ENCODE results near the gene DPM3. TPM values are rescaled to one million over a fixed set of nuclear protein-coding genes. Genes with fewer than 3 reads are reported as not detected.
A peak's percentile ranks its signal among the peaks of the same experiment; 100 is the strongest.

The DPM3 gene
- total and polyA plus RNA-seq, 2 of the 13 experiments (the other 11 are each of a cell fraction or from before 2014, with no cell fraction given), result 23.2 to 53.4 TPM

DNA sequence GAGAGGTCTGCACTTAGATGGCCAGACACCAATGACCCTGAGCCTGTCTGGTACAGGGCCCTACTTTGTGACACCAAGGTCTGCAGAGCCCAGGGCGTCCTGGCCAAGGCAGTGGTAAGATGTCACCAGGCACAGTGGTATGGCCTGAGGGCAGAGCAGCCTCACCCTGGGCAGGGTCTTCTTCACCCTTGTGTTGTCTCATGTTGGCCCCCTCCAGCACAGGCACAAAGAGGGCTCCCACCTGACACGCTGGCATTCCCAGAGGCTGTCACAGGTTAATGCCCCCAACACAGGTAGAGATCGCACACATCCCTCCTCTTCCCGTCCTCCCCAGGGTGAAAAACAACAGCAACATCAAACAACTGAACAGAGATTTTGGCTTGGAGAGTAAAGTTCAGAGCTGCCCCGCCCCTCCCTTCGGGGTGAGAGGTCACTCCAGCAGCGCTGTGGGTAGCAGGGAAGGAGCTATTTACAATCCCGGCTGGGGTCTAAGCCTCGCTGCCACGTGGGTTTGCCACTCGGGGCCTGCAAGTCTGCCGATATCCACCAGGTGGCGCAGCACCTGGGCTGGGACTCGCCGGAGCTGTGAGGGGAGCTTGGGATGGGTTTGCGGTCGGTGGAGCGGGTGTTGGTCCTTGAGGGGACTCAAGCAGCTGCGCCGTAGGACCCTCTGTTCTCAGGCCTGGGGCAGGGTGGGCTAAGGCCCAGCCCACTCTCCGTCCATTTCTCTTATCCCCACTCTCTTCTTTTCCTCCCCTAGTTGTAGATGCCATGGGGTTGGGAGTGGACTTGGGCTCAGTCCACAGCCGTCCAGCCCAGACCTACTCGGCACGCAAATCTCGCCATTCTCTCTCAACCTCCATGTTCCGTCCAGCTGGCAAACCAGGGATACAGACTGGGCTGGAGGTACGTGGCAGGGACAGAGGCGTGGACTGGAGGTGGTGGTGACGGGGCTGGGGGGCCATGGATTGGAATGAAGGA lies 49.0 kb downstream of the DPM3 start (continued):
- TF ChIP-seq AHR (CRISPR knock-in tag; IDR thresholded peaks at IDR 0.05) (0 out of 2 replicates have a peak, but pooled peaks have one; percentile 56), SP5 (CRISPR knock-in tag; IDR thresholded peaks at IDR 0.05; ENCODE audit: borderline replicate concordance, low read depth) (peak; percentile 94), HOXA5 (CRISPR knock-in tag; IDR thresholded peaks at IDR 0.05) (peak; percentile 55; the same call in 1 of the 2 replicates), ZNF251 (CRISPR knock-in tag; IDR thresholded peaks at IDR 0.05) (no peak), ZEB1 (IDR thresholded peaks at IDR 0.05; ENCODE audit: insufficient replicate concordance, low read depth) (peak; percentile 89), ZNF83 (CRISPR knock-in tag; IDR thresholded peaks at IDR 0.05; ENCODE audit: borderline replicate concordance) (no peak), ZFX (CRISPR knock-in tag; IDR thresholded peaks at IDR 0.05; ENCODE audit: low read depth) (peak; percentile 40; the same call in 1 of the 2 replicates), TSC22D2 (CRISPR knock-in tag; IDR thresholded peaks at IDR 0.05; ENCODE audit: borderline replicate concordance) (0 out of 2 replicates have a peak, but pooled peaks have one; percentile 54), ZFP37 (CRISPR knock-in tag; IDR thresholded peaks at IDR 0.05; ENCODE audit: borderline replicate concordance) (no peak), ATF7-NPFF (CRISPR knock-in tag; IDR thresholded peaks at IDR 0.05; ENCODE audit: low read depth) (0 out of 2 replicates have a peak, but pooled peaks have one; percentile 37), ZMYM4 (CRISPR knock-in tag; IDR thresholded peaks at IDR 0.05) (peak; percentile 55; the same call in 1 of the 2 replicates), MBNL3 (CRISPR knock-in tag; conservative IDR thresholded peaks at IDR 0.05) (no peak), CREM (IDR thresholded peaks at IDR 0.05) (peak; percentile 47; the same call in 1 of the 2 replicates), CREM (CRISPR knock-in tag; IDR thresholded peaks at IDR 0.05) (no peak), ZBTB21 (CRISPR knock-in tag; IDR thresholded peaks at IDR 0.05) (no peak), ZNF615 (CRISPR knock-in tag; IDR thresholded peaks at IDR 0.05; ENCODE audit: borderline replicate concordance) (no peak)
- TF ChIP-seq, protein P1, sequence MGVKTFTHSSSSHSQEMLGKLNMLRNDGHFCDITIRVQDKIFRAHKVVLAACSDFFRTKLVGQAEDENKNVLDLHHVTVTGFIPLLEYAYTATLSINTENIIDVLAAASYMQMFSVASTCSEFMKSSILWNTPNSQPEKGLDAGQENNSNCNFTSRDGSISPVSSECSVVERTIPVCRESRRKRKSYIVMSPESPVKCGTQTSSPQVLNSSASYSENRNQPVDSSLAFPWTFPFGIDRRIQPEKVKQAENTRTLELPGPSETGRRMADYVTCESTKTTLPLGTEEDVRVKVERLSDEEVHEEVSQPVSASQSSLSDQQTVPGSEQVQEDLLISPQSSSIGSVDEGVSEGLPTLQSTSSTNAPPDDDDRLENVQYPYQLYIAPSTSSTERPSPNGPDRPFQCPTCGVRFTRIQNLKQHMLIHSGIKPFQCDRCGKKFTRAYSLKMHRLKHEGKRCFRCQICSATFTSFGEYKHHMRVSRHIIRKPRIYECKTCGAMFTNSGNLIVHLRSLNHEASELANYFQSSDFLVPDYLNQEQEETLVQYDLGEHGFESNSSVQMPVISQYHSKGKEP (CRISPR knock-in tag; IDR thresholded peaks at IDR 0.05), result no peak
- TF ChIP-seq, protein P2, sequence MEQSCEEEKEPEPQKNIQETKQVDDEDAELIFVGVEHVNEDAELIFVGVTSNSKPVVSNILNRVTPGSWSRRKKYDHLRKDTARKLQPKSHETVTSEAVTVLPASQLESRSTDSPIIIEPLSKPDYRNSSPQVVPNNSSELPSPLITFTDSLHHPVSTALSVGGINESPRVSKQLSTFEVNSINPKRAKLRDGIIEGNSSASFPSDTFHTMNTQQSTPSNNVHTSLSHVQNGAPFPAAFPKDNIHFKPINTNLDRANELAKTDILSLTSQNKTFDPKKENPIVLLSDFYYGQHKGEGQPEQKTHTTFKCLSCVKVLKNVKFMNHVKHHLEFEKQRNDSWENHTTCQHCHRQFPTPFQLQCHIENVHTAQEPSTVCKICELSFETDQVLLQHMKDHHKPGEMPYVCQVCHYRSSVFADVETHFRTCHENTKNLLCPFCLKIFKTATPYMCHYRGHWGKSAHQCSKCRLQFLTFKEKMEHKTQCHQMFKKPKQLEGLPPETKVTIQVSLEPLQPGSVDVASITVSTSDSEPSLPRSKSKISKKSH (CRISPR knock-in tag; IDR thresholded peaks at IDR 0.05; ENCODE audit: borderline replicate concordance), result peak; percentile 44; the same call in 1 of the 2 replicates
- TF ChIP-seq, protein P3, sequence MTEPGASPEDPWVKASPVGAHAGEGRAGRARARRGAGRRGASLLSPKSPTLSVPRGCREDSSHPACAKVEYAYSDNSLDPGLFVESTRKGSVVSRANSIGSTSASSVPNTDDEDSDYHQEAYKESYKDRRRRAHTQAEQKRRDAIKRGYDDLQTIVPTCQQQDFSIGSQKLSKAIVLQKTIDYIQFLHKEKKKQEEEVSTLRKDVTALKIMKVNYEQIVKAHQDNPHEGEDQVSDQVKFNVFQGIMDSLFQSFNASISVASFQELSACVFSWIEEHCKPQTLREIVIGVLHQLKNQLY (CRISPR knock-in tag; IDR thresholded peaks at IDR 0.05), result 0 out of 2 replicates have a peak, but pooled peaks have one; percentile 64
- TF ChIP-seq, protein P4, sequence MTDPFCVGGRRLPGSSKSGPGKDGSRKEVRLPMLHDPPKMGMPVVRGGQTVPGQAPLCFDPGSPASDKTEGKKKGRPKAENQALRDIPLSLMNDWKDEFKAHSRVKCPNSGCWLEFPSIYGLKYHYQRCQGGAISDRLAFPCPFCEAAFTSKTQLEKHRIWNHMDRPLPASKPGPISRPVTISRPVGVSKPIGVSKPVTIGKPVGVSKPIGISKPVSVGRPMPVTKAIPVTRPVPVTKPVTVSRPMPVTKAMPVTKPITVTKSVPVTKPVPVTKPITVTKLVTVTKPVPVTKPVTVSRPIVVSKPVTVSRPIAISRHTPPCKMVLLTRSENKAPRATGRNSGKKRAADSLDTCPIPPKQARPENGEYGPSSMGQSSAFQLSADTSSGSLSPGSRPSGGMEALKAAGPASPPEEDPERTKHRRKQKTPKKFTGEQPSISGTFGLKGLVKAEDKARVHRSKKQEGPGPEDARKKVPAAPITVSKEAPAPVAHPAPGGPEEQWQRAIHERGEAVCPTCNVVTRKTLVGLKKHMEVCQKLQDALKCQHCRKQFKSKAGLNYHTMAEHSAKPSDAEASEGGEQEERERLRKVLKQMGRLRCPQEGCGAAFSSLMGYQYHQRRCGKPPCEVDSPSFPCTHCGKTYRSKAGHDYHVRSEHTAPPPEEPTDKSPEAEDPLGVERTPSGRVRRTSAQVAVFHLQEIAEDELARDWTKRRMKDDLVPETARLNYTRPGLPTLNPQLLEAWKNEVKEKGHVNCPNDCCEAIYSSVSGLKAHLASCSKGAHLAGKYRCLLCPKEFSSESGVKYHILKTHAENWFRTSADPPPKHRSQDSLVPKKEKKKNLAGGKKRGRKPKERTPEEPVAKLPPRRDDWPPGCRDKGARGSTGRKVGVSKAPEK (CRISPR knock-in tag; IDR thresholded peaks at IDR 0.05; ENCODE audit: borderline replicate concordance), result peak; percentile 86; the same call in 1 of the 2 replicates
- TF ChIP-seq, protein P5, sequence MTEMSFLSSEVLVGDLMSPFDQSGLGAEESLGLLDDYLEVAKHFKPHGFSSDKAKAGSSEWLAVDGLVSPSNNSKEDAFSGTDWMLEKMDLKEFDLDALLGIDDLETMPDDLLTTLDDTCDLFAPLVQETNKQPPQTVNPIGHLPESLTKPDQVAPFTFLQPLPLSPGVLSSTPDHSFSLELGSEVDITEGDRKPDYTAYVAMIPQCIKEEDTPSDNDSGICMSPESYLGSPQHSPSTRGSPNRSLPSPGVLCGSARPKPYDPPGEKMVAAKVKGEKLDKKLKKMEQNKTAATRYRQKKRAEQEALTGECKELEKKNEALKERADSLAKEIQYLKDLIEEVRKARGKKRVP (CRISPR knock-in tag; IDR thresholded peaks at IDR 0.05), result no peak
